ENCODE data around the gene HOXD12. TPM values are rescaled to one million over a fixed set of nuclear protein-coding genes. Genes with fewer than 3 reads are reported as not detected.

The HOXD12 gene
- polyA plus RNA-seq, 1 donor (not counting 4 experiments of a cell fraction or from before 2014, with no cell fraction given), result not detected

- H3K27me3 ChIP-seq (ENCODE audit: control insufficient read depth, extremely low read depth, insufficient read depth, low read length), result peaks cover 97% of the 10 kb centered on the region
- peaks cover 4% of the 10 kb centered on the region for H3K9me3 ChIP-seq (ENCODE audit: control insufficient read depth, low read depth, low read length)
- H3K4me3 ChIP-seq (ENCODE audit: control insufficient read depth in 2 of 3, extremely low read depth in 1 of 3, insufficient read depth in 2 of 3, low read depth in 1 of 3, low read length in 3 of 3), result no peak overlapping the region
- no peak overlapping the region for H2AFZ ChIP-seq (ENCODE audit: control insufficient read depth, low read length)
- no peaks in the 10 kb centered on the region for H3K4me1 ChIP-seq (ENCODE audit: control insufficient read depth, extremely low read depth, insufficient read depth, low read length)
- no peak for DNase-seq (ENCODE audit: low read depth, low spot score)
- no peak for TF ChIP-seq EZH2 (IDR thresholded peaks at IDR 0.05; ENCODE audit: low read length)
- TF ChIP-seq CTCF (optimal IDR thresholded peaks at IDR 0.05 in 1 of 3, IDR thresholded peaks at IDR 0.05 in 1 of 3, conservative IDR thresholded peaks at IDR 0.05 in 1 of 3; ENCODE audit: extremely low read depth in 1 of 3, insufficient read depth in 2 of 3, low read length in 3 of 3), result no peak
- H4K20me1 ChIP-seq (ENCODE audit: control insufficient read depth, extremely low read depth, insufficient read depth, low read length), result peaks cover 2% of the 10 kb centered on the region
- H3K9ac ChIP-seq (ENCODE audit: control insufficient read depth, extremely low read depth, insufficient read depth, low read length), result no peak overlapping the region
- H3K27ac ChIP-seq (ENCODE audit: control insufficient read depth, insufficient read depth, low read length), result no peak overlapping the region
- no peak for FAIRE-seq
- no peaks in the 10 kb centered on the region for H3K9me1 ChIP-seq (ENCODE audit: control insufficient read depth, extremely low read depth, insufficient read depth, low read length)
- H3K79me2 ChIP-seq (ENCODE audit: control insufficient read depth, insufficient read depth, low read length), result no peaks in the 10 kb centered on the region
- H3K36me3 ChIP-seq (ENCODE audit: control insufficient read depth in 2 of 2, extremely low read depth in 1 of 2, insufficient read depth in 2 of 2, low read length in 2 of 2), result no peaks in the 10 kb centered on the region
- H3K4me2 ChIP-seq (ENCODE audit: control insufficient read depth, extremely low read depth, insufficient read depth, low read depth, low read length), result no peak overlapping the region
- dilution Hi-C loops (cut with MboI; ENCODE audit: extremely low pct_ligation_motif_present, low sequenced_read_pairs), result no loop called here
Measured at GRCh38 chr2:176114930-176115625, 15.5 kb downstream of the HOXD12 start.

DNA sequence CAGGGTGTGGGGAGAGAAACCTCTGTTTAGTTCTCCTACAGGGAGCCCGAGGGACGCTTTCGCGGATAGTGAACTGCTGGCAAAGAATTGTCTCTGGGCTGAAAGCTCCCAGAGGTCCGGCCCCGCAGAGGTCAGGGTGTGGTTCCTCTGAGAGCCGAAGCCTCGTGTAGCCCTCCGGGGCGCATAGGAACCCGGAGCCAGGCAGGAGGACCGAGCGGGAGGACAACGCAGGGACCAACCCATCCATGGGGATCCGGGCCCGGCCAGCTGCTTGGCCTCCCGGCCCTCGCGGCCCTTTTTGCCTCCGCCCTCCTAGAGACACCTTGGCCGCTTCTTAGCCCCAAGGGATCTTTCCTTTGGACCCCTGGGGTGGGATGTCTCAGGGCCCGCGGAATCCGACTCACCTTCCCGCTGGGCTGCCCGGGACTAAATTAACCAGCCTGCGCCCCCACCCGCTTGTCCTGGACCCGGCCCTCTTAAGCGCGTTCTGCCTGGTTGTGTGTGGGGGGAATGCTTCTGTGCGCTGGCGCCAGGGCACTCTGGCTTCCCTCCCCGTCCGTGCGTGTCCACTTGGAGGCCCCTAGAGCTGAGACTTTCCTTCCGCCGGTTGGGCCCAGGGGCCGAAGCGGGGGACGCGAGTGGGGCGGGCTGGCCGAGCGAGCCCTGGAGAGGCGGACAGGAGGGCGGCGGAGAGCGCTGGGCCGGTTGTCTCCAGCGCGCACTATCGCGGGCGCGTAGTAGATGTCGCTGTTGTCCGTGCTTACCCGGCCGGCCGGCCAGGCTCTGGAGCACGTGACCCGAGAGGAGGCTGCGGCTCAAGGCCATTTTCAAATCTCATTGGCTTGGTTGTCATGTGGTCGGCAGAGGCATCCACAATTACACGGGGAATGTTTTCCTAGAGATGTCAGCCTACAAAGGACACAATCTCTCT, 16.6 kb downstream of the HOXD12 start, which contains the start of gene HOXD10:
TSS of gene HOXD10 (plus strand) at position 896 of the 931 bp plus-strand sequence. CDS start 56 bp downstream, outside the sequence.
- Histone ChIP-seq H3K27me3 (ENCODE audit: control insufficient read depth, extremely low read depth, insufficient read depth, low read length) (peaks cover 97% of the 10 kb centered on the region), H3K79me2 (ENCODE audit: control insufficient read depth, insufficient read depth, low read length) (no peaks in the 10 kb centered on the region), H3K9me1 (ENCODE audit: control insufficient read depth, extremely low read depth, insufficient read depth, low read length) (no peaks in the 10 kb centered on the region), H4K20me1 (ENCODE audit: control insufficient read depth, extremely low read depth, insufficient read depth, low read length) (peaks cover 2% of the 10 kb centered on the region), H3K4me1 (ENCODE audit: control insufficient read depth, extremely low read depth, insufficient read depth, low read length) (no peaks in the 10 kb centered on the region), H3K27ac (ENCODE audit: control insufficient read depth, insufficient read depth, low read length) (no peak within 1 kb of the TSS), H3K36me3 (ENCODE audit: control insufficient read depth in 2 of 2, extremely low read depth in 1 of 2, insufficient read depth in 2 of 2, low read length in 2 of 2) (no peaks in the 10 kb centered on the region), H2AFZ (ENCODE audit: control insufficient read depth, low read length) (no peak within 1 kb of the TSS), H3K9me3 (ENCODE audit: control insufficient read depth, low read depth, low read length) (peaks cover 4% of the 10 kb centered on the region), H3K4me2 (ENCODE audit: control insufficient read depth, extremely low read depth, insufficient read depth, low read depth, low read length) (no peak within 1 kb of the TSS), H3K9ac (ENCODE audit: control insufficient read depth, extremely low read depth, insufficient read depth, low read length) (no peak within 1 kb of the TSS), H3K4me3 (ENCODE audit: control insufficient read depth in 2 of 3, extremely low read depth in 1 of 3, insufficient read depth in 2 of 3, low read depth in 1 of 3, low read length in 3 of 3) (no peak within 1 kb of the TSS)
- dilution Hi-C loops (cut with MboI; ENCODE audit: extremely low pct_ligation_motif_present, low sequenced_read_pairs), result no loop called here
- TF ChIP-seq CTCF (optimal IDR thresholded peaks at IDR 0.05 in 1 of 3, IDR thresholded peaks at IDR 0.05 in 1 of 3, conservative IDR thresholded peaks at IDR 0.05 in 1 of 3; ENCODE audit: extremely low read depth in 1 of 3, insufficient read depth in 2 of 3, low read length in 3 of 3), result peak in 1 of 3 experiments; percentile 19
- peak; percentile 59 for TF ChIP-seq EZH2 (IDR thresholded peaks at IDR 0.05; ENCODE audit: low read length)
- DNase-seq (ENCODE audit: low read depth, low spot score) (no peak), FAIRE-seq (no peak)

All from keratinocyte (primary cell).